Measurements from ENCODE around the gene SNRPA1.

The SNRPA1 gene

DNA sequence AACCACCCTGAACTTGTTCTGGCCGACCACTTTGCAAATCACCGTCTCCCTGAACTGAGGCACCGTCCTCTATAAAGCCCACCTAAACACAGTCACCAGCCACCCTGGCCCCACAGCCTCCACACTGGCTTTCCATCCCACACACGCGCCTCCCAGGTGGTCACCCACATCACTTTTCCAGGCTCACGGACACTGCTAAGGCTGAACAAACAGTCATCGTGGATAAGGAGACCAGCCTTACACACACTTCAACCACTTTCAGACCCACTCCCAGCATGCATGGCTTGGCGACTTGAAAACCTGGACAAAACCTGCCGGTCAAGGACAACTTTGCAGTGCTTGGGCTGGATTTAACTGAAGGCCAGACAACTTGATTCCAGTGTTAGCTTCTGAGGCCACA, 51.6 kb downstream of the SNRPA1 start:
- no peaks in the 10 kb centered on the region for H3K36me3 ChIP-seq (ENCODE audit: low read length)
- TF ChIP-seq, protein P1, sequence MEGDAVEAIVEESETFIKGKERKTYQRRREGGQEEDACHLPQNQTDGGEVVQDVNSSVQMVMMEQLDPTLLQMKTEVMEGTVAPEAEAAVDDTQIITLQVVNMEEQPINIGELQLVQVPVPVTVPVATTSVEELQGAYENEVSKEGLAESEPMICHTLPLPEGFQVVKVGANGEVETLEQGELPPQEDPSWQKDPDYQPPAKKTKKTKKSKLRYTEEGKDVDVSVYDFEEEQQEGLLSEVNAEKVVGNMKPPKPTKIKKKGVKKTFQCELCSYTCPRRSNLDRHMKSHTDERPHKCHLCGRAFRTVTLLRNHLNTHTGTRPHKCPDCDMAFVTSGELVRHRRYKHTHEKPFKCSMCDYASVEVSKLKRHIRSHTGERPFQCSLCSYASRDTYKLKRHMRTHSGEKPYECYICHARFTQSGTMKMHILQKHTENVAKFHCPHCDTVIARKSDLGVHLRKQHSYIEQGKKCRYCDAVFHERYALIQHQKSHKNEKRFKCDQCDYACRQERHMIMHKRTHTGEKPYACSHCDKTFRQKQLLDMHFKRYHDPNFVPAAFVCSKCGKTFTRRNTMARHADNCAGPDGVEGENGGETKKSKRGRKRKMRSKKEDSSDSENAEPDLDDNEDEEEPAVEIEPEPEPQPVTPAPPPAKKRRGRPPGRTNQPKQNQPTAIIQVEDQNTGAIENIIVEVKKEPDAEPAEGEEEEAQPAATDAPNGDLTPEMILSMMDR (IDR thresholded peaks at IDR 0.05; ENCODE audit: insufficient read depth, low read length, poor library complexity, severe bottlenecking) = no peak
- no peak for TF ChIP-seq EZH2phosphoT487 (conservative IDR thresholded peaks at IDR 0.05; ENCODE audit: low read length)
- peak overlapping the region; percentile 69 for H3K27ac ChIP-seq (ENCODE audit: low read depth, low read length)
- no peaks in the 10 kb centered on the region for H3K9me2 ChIP-seq (replicated peaks; ENCODE audit: insufficient read depth, low read length)
- H3K27me3 ChIP-seq (ENCODE audit: low read length) = no peaks in the 10 kb centered on the region
- H3K9me3 ChIP-seq (ENCODE audit: insufficient read depth, low read length) = no peaks in the 10 kb centered on the region
- peaks cover 5% of the 10 kb centered on the region; the same call in 1 of the 2 replicates for H4K20me1 ChIP-seq (ENCODE audit: low read depth, low read length)
- peaks cover 12% of the 10 kb centered on the region; the same call in 1 of the 2 replicates for H3F3A ChIP-seq (ENCODE audit: insufficient read depth)
- H3K9ac ChIP-seq (ENCODE audit: low read length) = no peak overlapping the region
- no peak overlapping the region for H2AFZ ChIP-seq (ENCODE audit: low read depth, low read length, severe bottlenecking)
- H3K4me3 ChIP-seq (ENCODE audit: insufficient read depth, low read length, poor library complexity, severe bottlenecking) = peak overlapping the region; percentile 26
- H3K4me2 ChIP-seq (ENCODE audit: low read depth, low read length, poor library complexity, severe bottlenecking) = peak overlapping the region; percentile 65
- peaks cover 81% of the 10 kb centered on the region for H3K79me2 ChIP-seq (ENCODE audit: insufficient read depth, low read length)

DNA sequence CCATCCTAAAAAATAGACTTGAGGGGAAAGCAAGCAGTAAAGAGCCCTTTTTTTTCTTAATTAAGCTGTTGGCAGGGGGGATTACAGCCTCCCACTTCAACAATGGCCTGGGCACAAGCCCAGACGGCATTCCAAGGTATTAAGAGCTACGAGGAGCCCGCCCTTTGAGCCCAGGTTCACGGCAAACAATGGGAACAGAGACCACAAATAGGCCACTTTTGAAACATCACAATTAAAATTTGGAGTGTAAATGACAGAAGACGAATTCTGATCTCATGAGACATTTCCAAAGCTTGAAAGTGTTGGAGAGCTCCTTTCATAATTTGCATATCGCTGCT, 52.1 kb downstream of the SNRPA1 start:
- peaks cover 5% of the 10 kb centered on the region; the same call in 1 of the 2 replicates for H4K20me1 ChIP-seq (ENCODE audit: low read depth, low read length)
- no peak for TF ChIP-seq EZH2phosphoT487 (conservative IDR thresholded peaks at IDR 0.05; ENCODE audit: low read length)
- TF ChIP-seq, protein P1 (IDR thresholded peaks at IDR 0.05; ENCODE audit: insufficient read depth, low read length, poor library complexity, severe bottlenecking) = no peak
- H3K9me3 ChIP-seq (ENCODE audit: insufficient read depth, low read length) = no peaks in the 10 kb centered on the region
- peak overlapping the region; percentile 68 for H3K27ac ChIP-seq (ENCODE audit: low read depth, low read length)
- peaks cover 80% of the 10 kb centered on the region for H3K79me2 ChIP-seq (ENCODE audit: insufficient read depth, low read length)
- H3K9me2 ChIP-seq (replicated peaks; ENCODE audit: insufficient read depth, low read length) = no peaks in the 10 kb centered on the region
- no peaks in the 10 kb centered on the region for H3K36me3 ChIP-seq (ENCODE audit: low read length)
- peaks cover 12% of the 10 kb centered on the region; the same call in 1 of the 2 replicates for H3F3A ChIP-seq (ENCODE audit: insufficient read depth)
- peak overlapping the region; percentile 65 for H3K4me2 ChIP-seq (ENCODE audit: low read depth, low read length, poor library complexity, severe bottlenecking)
- H3K9ac ChIP-seq (ENCODE audit: low read length) = peak overlapping the region; percentile 29; the same call in 1 of the 2 replicates
- no peak overlapping the region for H2AFZ ChIP-seq (ENCODE audit: low read depth, low read length, severe bottlenecking)
- H3K27me3 ChIP-seq (ENCODE audit: low read length) = no peaks in the 10 kb centered on the region
- peak overlapping the region; percentile 26 for H3K4me3 ChIP-seq (ENCODE audit: insufficient read depth, low read length, poor library complexity, severe bottlenecking)

GRCh38 chr15:101242160-101242998, 52.7 kb downstream of the SNRPA1 start:
- Histone ChIP-seq H4K20me1 (ENCODE audit: low read depth, low read length) (peaks cover 5% of the 10 kb centered on the region; the same call in 1 of the 2 replicates), H3K4me3 (ENCODE audit: insufficient read depth, low read length, poor library complexity, severe bottlenecking) (peak overlapping the region; percentile 26), H2AFZ (ENCODE audit: low read depth, low read length, severe bottlenecking) (no peak overlapping the region), H3K9me3 (ENCODE audit: insufficient read depth, low read length) (no peaks in the 10 kb centered on the region), H3F3A (ENCODE audit: insufficient read depth) (peaks cover 12% of the 10 kb centered on the region; the same call in 1 of the 2 replicates), H3K4me2 (ENCODE audit: low read depth, low read length, poor library complexity, severe bottlenecking) (peak overlapping the region; percentile 65), H3K36me3 (ENCODE audit: low read length) (no peaks in the 10 kb centered on the region), H3K79me2 (ENCODE audit: insufficient read depth, low read length) (peaks cover 84% of the 10 kb centered on the region), H3K27ac (ENCODE audit: low read depth, low read length) (peak overlapping the region; percentile 68), H3K9me2 (replicated peaks; ENCODE audit: insufficient read depth, low read length) (no peaks in the 10 kb centered on the region), H3K9ac (ENCODE audit: low read length) (peak overlapping the region; percentile 29; the same call in 1 of the 2 replicates), H3K27me3 (ENCODE audit: low read length) (no peaks in the 10 kb centered on the region)
- TF ChIP-seq, protein P1 (IDR thresholded peaks at IDR 0.05; ENCODE audit: insufficient read depth, low read length, poor library complexity, severe bottlenecking) = no peak
- TF ChIP-seq EZH2phosphoT487 (conservative IDR thresholded peaks at IDR 0.05; ENCODE audit: low read length) = no peak
